SH-SY5Y (cell line): ENCODE data around the gene CTDNEP1.

ENCODE experiments used
- GATA2 ChIP-seq: IDR thresholded peaks from 2 replicates; pipeline ENCODE4 v1.6.1; 2011; ENCODE audit warnings: mild to moderate bottlenecking, low read depth, low read length
- GATA3 ChIP-seq: IDR thresholded peaks from 2 replicates; pipeline ENCODE4 v1.6.1; 2011; ENCODE audit warnings: low read depth, mild to moderate bottlenecking, low read length, moderate library complexity

DNA sequence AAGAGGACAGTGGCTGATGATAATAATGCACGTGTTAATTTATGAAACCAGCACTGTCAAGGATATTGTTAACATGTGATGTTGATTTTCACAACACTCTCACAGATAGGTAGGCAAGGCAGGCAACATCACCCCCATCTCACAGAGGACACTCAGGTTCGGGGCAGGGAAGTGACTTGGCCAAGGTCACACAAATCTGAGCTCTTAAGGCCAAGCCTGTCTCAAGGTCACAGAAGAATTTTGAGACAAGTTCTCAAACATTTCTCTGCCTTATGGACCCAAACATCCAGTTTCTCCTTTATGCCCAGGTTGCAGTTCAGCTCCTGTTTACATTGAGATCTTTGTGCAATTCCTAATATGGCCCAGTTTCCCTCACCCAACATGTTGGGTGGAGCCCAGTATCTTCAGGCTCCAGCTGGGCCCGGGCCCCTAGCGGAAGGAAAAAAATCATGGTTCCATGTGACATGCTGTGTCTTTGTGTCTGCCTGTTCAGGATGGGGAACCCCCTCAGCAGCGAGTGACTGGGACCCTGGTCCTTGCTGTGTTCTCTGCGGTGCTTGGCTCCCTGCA, 31.3 kb upstream of the CTDNEP1 start:
- TF ChIP-seq GATA2, result no peak
- no peak for TF ChIP-seq GATA3
